Activated CD8-positive, alpha-beta memory T cell treated with anti-CD3 and anti-CD28 coated beads, Interleukin-2, amount 10 ng/mL, durations not matched to agents 7 days and 5 days (primary cell): Measurements from ENCODE around the gene GSAP. TPM values are rescaled to one million over a fixed set of nuclear protein-coding genes. Genes with fewer than 3 reads are reported as not detected.
A peak's percentile ranks its signal among the peaks of the same experiment; 100 is the strongest.
"Not testable (repeated sequence)": the region's sequence is repeated elsewhere in the genome, so short reads cannot be mapped to it uniquely, and the experiment has no call there.

Source experiments
- ATAC-seq: fragments of 150-1000 bp; cut with Tn5 transposase; one replicate; pipeline ENCODE4 v1.10.0; 2021; ENCODE audit warnings: moderate library complexity
- CTCF ChIA-PET: fragments of 350-600 bp; sonication (Branson Sonifier 250); formaldehyde crosslinking; loops from one replicate; lab custom pipeline; 2021; ENCODE audit warnings: antibody characterized with exemption; lab: Charles Lee
- DNase-seq: peaks from one replicate; pipeline ENCODE4 v3.0.0-alpha.2; 2020
- H3K27ac Mint-ChIP-seq: one replicate; pipeline ENCODE4 v1.8.0; 2021; ENCODE audit warnings: mild to moderate bottlenecking, mixed read lengths
- H3K27me3 Mint-ChIP-seq: one replicate; pipeline ENCODE4 v1.8.0; 2021; ENCODE audit warnings: mixed read lengths
- H3K36me3 Mint-ChIP-seq: one replicate; pipeline ENCODE4 v1.8.0; 2021; ENCODE audit warnings: mild to moderate bottlenecking, mixed read lengths
- H3K4me1 Mint-ChIP-seq: one replicate; pipeline ENCODE4 v1.8.0; 2021; ENCODE audit warnings: mixed read lengths
- H3K4me3 Mint-ChIP-seq: one replicate; pipeline ENCODE4 v1.8.0; 2021; ENCODE audit warnings: mild to moderate bottlenecking, moderate library complexity, mixed read lengths
- H3K9me3 Mint-ChIP-seq: one replicate; pipeline ENCODE4 v1.8.0; 2022; ENCODE audit warnings: low read depth, mixed read lengths
- total RNA-seq, 2 experiments: library from RNA; stranded (reverse); gene quantifications; one replicate each; pipeline ENCODE4 v1.2.3, GENCODE V29; 2021

GSAP gene
- total RNA-seq, 2 experiments from 2014 or later, result 3.5 to 4.0 TPM

DNA sequence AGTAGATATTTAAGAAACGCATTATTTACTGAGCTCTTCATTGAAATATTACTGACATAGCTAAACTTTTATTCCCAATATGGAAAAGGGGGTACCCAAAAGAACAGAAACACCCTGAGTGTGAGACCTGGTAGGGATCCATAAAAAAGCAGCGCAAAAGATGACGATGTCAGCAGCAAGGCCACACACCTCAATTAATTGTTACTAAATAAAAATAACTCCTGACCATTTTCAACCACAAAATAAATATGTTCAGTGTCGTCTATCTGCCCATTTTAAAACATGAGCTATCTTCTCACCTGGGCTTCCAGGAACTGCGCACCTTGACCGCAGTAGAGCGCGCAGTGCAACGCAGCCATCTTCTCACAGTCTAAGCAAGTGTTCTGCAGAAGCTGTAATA lies 61.2 kb downstream of the GSAP start:
- no peaks in the 10 kb centered on the region for H3K9me3 Mint-ChIP-seq
- no peak overlapping the region for H3K4me3 Mint-ChIP-seq
- H3K36me3 Mint-ChIP-seq, result peaks cover 2% of the 10 kb centered on the region
- CTCF ChIA-PET, result interaction anchor here (1.1 to 2.9 kb wide), 3 partner anchors 8 to 23 kb away, joined by 3 to 12 read pairs (median 4); no protein-coding TSS in a partner anchor
- H3K27ac Mint-ChIP-seq, result no peak overlapping the region
- no peaks in the 10 kb centered on the region for H3K27me3 Mint-ChIP-seq
- DNase-seq, result no peak
- H3K4me1 Mint-ChIP-seq, result peaks cover 41% of the 10 kb centered on the region
- no peak for ATAC-seq

DNA sequence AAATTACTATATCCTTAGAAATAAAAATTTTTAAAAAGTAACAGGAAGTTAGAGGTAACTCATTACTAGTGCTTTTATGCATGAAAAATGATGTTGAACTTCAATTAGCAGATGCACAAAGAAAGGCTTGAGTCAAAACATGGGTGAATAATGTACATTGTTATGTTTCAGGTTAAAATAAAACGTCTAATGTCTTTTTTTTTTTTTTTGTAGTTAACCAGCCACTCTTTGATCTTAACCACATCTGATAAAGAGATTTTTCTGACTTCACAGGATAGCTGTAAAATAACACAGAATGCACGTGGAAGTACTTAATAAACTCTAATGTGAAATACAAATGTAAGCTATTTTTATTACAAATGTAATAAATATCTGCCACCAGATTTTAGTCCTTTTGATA lies 61.7 kb downstream of the GSAP start:
- H3K36me3 Mint-ChIP-seq, result peaks cover 2% of the 10 kb centered on the region
- no peak for ATAC-seq
- no peak overlapping the region for H3K4me3 Mint-ChIP-seq
- DNase-seq, result no peak
- peaks cover 45% of the 10 kb centered on the region for H3K4me1 Mint-ChIP-seq
- H3K27me3 Mint-ChIP-seq, result no peaks in the 10 kb centered on the region
- no peaks in the 10 kb centered on the region for H3K9me3 Mint-ChIP-seq
- no peak overlapping the region for H3K27ac Mint-ChIP-seq
- CTCF ChIA-PET, result interaction anchor here (1.1 to 2.9 kb wide), 3 partner anchors 9 to 22 kb away, joined by 3 to 12 read pairs (median 4); no protein-coding TSS in a partner anchor

GRCh38 chr7:77353911-77354310 lies 62.2 kb downstream of the GSAP start:
- ATAC-seq, result no peak
- DNase-seq, result no peak
- Mint-ChIP-seq H3K4me3 (no peak overlapping the region), H3K9me3 (no peaks in the 10 kb centered on the region), H3K27ac (no peak overlapping the region), H3K4me1 (peaks cover 51% of the 10 kb centered on the region), H3K27me3 (no peaks in the 10 kb centered on the region), H3K36me3 (peaks cover 2% of the 10 kb centered on the region)
- CTCF ChIA-PET, result interaction anchor here (1.1 to 2.9 kb wide), 3 partner anchors 9 to 22 kb away, joined by 3 to 12 read pairs (median 4); no protein-coding TSS in a partner anchor

DNA sequence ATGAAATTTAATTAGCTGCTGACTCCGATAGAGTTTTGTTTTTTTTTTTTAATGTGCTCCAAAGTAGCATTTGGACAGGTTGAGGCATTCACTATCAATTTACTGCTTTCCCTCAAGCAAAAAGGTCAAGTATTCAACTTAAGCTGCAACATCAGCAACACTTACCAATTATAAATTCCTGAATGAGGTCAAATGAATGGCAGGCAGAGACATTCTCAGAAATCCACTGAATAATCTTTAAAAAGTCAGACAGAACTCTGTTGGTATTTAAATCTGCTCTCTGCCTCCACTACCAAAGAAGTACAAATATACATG lies 62.8 kb downstream of the GSAP start:
- DNase-seq (no peak), ATAC-seq (no peak)
- H3K9me3 Mint-ChIP-seq, result no peaks in the 10 kb centered on the region
- no peaks in the 10 kb centered on the region for H3K27me3 Mint-ChIP-seq
- H3K36me3 Mint-ChIP-seq, result peaks cover 2% of the 10 kb centered on the region
- no peak overlapping the region for H3K4me3 Mint-ChIP-seq
- peaks cover 57% of the 10 kb centered on the region for H3K4me1 Mint-ChIP-seq
- CTCF ChIA-PET, result interaction anchor here (1.9 to 2.9 kb wide), 2 partner anchors 14 to 21 kb away, joined by 4 to 12 read pairs; no protein-coding TSS in a partner anchor
- peak overlapping the region; percentile 95 for H3K27ac Mint-ChIP-seq

DNA sequence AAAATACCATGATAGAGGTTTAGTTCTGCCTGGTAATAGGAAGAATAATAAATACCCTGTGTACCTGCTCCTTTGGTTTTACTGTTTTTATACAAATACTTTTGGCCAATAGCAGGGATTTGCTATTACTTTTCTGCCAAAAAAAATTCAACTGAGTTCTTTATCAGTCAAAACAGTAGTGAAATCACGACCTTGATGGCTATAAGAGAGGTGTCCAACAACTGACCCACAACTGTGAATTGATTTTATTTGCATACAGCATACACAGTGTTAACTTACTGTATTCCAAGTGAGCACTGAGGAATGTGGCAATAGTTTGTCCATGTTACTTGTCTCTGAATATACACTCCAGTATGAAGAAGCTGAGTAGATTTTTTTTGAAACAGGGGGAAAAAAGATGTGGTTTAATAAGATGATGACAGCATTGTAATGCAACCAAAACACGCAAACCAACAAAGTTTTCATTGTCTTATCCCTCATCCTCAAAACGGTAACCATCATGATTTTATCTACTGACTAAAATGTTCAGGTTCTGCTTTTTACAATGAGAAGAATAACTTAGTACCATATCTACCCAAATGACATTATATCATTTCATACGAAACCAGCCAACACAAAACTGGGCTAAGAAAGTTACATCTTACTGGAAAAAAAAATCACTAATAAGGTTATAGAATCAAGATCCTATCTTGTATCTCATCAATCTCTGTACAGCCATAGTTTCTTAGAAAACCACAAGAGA lies 63.3 kb downstream of the GSAP start:
- H3K4me1 Mint-ChIP-seq, result peaks cover 59% of the 10 kb centered on the region
- peaks cover 2% of the 10 kb centered on the region for H3K36me3 Mint-ChIP-seq
- CTCF ChIA-PET, result no interaction called here
- ATAC-seq (no peak), DNase-seq (no peak)
- H3K4me3 Mint-ChIP-seq, result no peak overlapping the region
- H3K27ac Mint-ChIP-seq, result peak overlapping the region; percentile 95
- H3K9me3 Mint-ChIP-seq, result no peaks in the 10 kb centered on the region
- no peaks in the 10 kb centered on the region for H3K27me3 Mint-ChIP-seq

- H3K4me1 Mint-ChIP-seq, result peaks cover 59% of the 10 kb centered on the region
- peak; percentile 89 for ATAC-seq
- H3K27me3 Mint-ChIP-seq, result no peaks in the 10 kb centered on the region
- DNase-seq, result peak; percentile 87
- CTCF ChIA-PET, result interaction anchor here (0.9 to 1.2 kb wide), 3 partner anchors 16 to 105 kb away, joined by 3 to 6 read pairs (median 3); no protein-coding TSS in a partner anchor
- no peaks in the 10 kb centered on the region for H3K9me3 Mint-ChIP-seq
- H3K4me3 Mint-ChIP-seq, result peak overlapping the region; percentile 54
- H3K36me3 Mint-ChIP-seq, result peaks cover 2% of the 10 kb centered on the region
- H3K27ac Mint-ChIP-seq, result peak overlapping the region; percentile 95
These were observed 64.6 kb downstream of the GSAP start for GRCh38 chr7:77351539-77352004.

DNA sequence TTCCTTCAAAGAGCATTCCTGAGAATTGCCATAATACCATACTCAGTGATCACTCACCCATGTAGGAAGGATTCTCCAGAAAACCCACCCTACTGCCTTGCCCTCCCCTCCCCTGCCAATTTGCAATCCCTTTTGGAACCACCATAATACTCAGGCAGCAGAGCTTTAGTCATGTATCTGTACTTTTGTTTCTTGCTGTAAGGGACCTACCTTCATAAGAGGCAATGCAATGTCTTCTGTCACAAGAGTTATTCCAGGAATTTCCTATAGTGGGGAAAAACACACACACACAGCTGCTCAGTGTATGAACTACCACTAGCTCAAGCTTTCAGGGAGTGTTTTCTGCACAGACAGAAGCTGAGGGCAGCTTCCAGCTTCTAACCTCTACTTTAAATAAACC lies 67.0 kb downstream of the GSAP start:
- CTCF ChIA-PET, result interaction anchor here (1.5 to 1.6 kb wide), 3 partner anchors 11 to 17 kb away, joined by 3 to 7 read pairs (median 6); no protein-coding TSS in a partner anchor
- H3K9me3 Mint-ChIP-seq, result no peaks in the 10 kb centered on the region
- H3K4me1 Mint-ChIP-seq, result peaks cover 50% of the 10 kb centered on the region
- no peak overlapping the region for H3K4me3 Mint-ChIP-seq
- H3K27me3 Mint-ChIP-seq, result no peaks in the 10 kb centered on the region
- ATAC-seq, result no peak
- peaks cover 2% of the 10 kb centered on the region for H3K36me3 Mint-ChIP-seq
- no peak for DNase-seq
- no peak overlapping the region for H3K27ac Mint-ChIP-seq

GRCh38 chr7:77348371-77348813 lies 67.8 kb downstream of the GSAP start:
- ATAC-seq (no peak), DNase-seq (no peak)
- no peak overlapping the region for H3K4me3 Mint-ChIP-seq
- H3K9me3 Mint-ChIP-seq, result no peaks in the 10 kb centered on the region
- H3K36me3 Mint-ChIP-seq, result peaks cover 2% of the 10 kb centered on the region
- CTCF ChIA-PET, result interaction anchor here (1.5 to 1.6 kb wide), 3 partner anchors 11 to 16 kb away, joined by 3 to 7 read pairs (median 6); no protein-coding TSS in a partner anchor
- no peaks in the 10 kb centered on the region for H3K27me3 Mint-ChIP-seq
- peaks cover 43% of the 10 kb centered on the region for H3K4me1 Mint-ChIP-seq
- H3K27ac Mint-ChIP-seq, result no peak overlapping the region

- Mint-ChIP-seq H3K36me3 (peaks cover 2% of the 10 kb centered on the region), H3K4me3 (no peak overlapping the region), H3K9me3 (no peaks in the 10 kb centered on the region), H3K27ac (no peak overlapping the region), H3K4me1 (peaks cover 24% of the 10 kb centered on the region), H3K27me3 (no peaks in the 10 kb centered on the region)
- no peak for ATAC-seq
- no peak for DNase-seq
- CTCF ChIA-PET, result interaction anchor here (0.6 to 1.2 kb wide), 2 partner anchors 10 to 14 kb away, joined by 3 to 4 read pairs; no protein-coding TSS in a partner anchor
These were observed 69.7 kb downstream of the GSAP start for GRCh38 chr7:77346441-77346840.

- H3K4me3 Mint-ChIP-seq, DNase-seq, ATAC-seq, H3K9me3 Mint-ChIP-seq, H3K36me3 Mint-ChIP-seq, CTCF ChIA-PET, H3K27me3 Mint-ChIP-seq, H3K27ac Mint-ChIP-seq: not testable (repeated sequence)
- H3K4me1 Mint-ChIP-seq, result peaks cover 19% of the 10 kb centered on the region
These were observed 70.7 kb downstream of the GSAP start for GRCh38 chr7:77345426-77345825.

DNA sequence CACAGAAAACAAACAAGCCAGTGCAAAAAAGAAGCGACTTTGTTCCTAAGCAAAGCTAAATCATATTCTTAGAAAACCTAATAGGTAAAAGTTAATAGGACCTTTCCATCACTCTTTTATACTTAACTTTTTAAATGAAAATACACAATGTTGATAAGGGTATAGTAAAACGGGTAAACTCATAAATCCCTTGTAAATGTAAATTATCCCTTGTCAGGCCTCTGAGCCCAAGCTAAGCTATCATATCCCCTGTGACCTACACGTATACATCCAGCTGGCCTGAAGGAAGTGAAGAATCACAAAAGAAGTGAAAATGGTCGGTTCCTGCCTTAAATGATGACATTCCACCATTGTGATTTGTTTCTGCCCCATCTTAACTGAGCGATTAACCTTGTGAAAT lies 76.4 kb downstream of the GSAP start:
- no peak overlapping the region for H3K27ac Mint-ChIP-seq
- no peak overlapping the region for H3K4me3 Mint-ChIP-seq
- DNase-seq (no peak), ATAC-seq (no peak)
- H3K4me1 Mint-ChIP-seq, result peaks cover 8% of the 10 kb centered on the region
- CTCF ChIA-PET, result interaction anchor here (1.3 kb wide), 1 partner anchor 15 kb away, joined by 4 read pairs; no protein-coding TSS in a partner anchor
- no peaks in the 10 kb centered on the region for H3K9me3 Mint-ChIP-seq
- H3K36me3 Mint-ChIP-seq, result peaks cover 2% of the 10 kb centered on the region
- no peaks in the 10 kb centered on the region for H3K27me3 Mint-ChIP-seq

DNA sequence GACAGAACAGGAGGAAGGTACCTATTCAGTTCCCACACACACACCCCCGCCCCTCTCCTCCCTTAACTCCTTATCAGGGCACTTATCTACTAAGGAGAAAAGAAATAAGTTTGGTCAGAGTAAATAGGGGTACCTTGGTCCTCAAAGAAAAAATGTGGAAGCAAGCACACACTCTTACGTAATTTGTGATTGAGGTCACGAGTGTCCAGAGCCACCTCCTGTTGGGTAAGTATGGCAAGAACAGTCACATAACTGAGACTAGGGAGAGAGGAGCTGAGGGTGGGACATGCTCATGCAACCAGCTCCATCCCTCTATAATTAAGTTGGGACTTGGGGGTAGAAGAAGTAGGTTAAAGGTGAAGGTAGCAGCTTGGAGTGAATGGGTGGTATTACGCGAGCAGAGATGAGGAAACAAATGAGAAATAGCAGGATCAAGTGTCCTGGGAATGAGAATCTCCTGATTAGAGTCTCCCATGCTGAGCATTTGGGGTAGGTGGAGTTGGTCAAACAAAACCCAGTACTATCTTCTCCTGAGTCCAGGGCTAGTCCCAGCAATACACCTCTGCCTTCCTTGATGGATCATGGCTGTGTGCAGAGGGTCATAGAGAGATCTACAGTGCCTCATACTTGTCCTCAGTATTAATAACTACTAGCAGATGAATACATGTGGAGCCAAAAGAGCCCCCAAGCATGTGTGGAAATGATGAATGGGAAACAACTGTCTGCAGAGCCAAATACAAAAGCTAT lies 77.1 kb downstream of the GSAP start:
- ATAC-seq (no peak), DNase-seq (no peak)
- no peak overlapping the region for H3K4me3 Mint-ChIP-seq
- peaks cover 2% of the 10 kb centered on the region for H3K36me3 Mint-ChIP-seq
- peaks cover 8% of the 10 kb centered on the region for H3K4me1 Mint-ChIP-seq
- no peak overlapping the region for H3K27ac Mint-ChIP-seq
- CTCF ChIA-PET, result interaction anchor here (1.3 kb wide), 1 partner anchor 15 kb away, joined by 4 read pairs; no protein-coding TSS in a partner anchor
- no peaks in the 10 kb centered on the region for H3K27me3 Mint-ChIP-seq
- H3K9me3 Mint-ChIP-seq, result no peaks in the 10 kb centered on the region

DNA sequence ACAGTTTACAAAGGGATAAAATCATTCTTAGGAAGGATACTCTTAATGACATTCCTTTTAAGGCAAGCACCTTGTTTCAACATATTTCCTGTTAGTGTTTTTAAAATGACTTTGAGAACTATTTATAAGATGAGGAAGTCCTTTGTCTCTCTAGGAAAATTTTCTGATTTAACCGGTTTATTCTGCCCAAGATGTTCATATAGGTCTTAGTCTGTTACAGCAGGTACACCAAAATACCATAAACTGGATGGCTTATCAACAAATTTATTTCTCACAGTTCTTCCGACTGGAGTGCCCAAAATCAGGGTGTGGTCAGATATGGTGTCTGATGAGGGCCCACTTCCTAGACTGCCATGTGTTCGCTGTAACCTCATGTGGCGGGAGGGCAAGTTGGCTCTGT lies 77.9 kb downstream of the GSAP start:
- H3K4me1 Mint-ChIP-seq, result peaks cover 8% of the 10 kb centered on the region

More for the DNA sequence above, 77.9 kb downstream of the GSAP start:
- H3K4me3 Mint-ChIP-seq, result no peak overlapping the region
- CTCF ChIA-PET, result interaction anchor here (1.0 kb wide), 1 partner anchor 11 kb away, joined by 3 read pairs; no protein-coding TSS in a partner anchor
- no peak for ATAC-seq
- H3K9me3 Mint-ChIP-seq, result no peaks in the 10 kb centered on the region
- H3K27me3 Mint-ChIP-seq, result no peaks in the 10 kb centered on the region
- no peak overlapping the region for H3K27ac Mint-ChIP-seq
- no peak for DNase-seq
- H3K36me3 Mint-ChIP-seq, result peaks cover 2% of the 10 kb centered on the region
